GM18861 (cell line): ENCODE data around the gene DOCK4.

Experiments
- ATAC-seq: cut with Tn5 transposase; IDR thresholded peaks from one replicate; pipeline ENCODE4 v1.9.1; 2021; ENCODE audit not compliant: unreplicated experiment

The DOCK4 gene

DNA sequence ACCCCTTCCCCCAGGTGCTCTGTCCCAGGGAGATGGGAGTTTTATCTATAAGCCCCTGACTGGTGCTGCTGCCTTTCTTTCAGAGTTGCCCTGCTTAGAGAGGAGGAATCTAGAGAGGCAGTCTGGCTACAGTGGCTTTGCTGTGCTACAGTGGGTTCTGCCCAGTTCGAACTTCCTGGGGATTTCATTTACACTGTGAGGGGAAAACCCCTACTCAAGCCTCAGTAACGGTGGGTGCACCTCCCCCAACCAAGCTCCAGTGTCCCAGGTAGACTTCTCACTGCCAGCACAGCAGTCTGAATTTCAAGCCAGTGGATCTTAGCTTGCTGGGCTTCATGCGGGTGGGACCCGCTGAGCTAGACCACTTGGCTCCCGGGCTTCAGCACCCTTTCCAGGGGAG is 500.4 kb downstream of the DOCK4 start:
- ATAC-seq, result no peak

DNA sequence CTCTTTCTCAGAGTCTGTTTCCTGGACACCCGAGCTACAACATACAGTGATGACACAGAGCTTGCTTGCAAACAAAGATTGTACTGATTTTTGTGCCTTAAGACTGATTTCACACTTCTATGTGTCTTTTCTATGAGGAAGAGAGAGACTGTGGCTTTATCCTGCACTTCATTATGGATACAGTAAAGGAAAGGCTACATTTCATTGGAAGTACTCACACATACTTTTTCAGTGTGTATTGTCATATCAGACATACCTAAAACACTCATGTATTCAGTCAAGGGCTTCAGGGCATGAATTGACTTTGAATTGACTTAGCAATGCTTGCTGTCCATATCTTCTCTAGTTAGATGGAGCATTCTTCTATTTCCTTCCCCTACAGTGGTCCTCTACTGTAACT is 508.4 kb downstream of the DOCK4 start:
- ATAC-seq, result no peak

DNA sequence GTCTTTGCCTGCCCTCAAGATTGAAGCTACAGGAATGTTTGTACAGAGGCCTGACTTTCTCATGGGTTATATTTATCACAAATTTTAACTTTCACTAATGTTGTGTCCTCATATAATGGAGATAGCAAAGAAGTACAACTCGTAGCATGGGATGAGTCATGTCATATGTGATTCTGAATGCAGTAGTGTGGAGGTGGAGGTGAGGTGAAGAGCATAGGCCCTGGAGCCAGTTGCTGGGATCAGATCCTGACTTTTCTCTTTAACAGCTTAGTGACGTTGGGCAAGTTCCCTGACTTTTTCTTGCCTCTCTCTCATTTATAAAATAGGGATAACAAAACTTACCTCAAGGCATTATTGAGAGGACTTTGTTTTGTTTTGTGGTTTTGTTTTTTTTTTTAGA is 511.8 kb downstream of the DOCK4 start:
- no peak for ATAC-seq

DNA sequence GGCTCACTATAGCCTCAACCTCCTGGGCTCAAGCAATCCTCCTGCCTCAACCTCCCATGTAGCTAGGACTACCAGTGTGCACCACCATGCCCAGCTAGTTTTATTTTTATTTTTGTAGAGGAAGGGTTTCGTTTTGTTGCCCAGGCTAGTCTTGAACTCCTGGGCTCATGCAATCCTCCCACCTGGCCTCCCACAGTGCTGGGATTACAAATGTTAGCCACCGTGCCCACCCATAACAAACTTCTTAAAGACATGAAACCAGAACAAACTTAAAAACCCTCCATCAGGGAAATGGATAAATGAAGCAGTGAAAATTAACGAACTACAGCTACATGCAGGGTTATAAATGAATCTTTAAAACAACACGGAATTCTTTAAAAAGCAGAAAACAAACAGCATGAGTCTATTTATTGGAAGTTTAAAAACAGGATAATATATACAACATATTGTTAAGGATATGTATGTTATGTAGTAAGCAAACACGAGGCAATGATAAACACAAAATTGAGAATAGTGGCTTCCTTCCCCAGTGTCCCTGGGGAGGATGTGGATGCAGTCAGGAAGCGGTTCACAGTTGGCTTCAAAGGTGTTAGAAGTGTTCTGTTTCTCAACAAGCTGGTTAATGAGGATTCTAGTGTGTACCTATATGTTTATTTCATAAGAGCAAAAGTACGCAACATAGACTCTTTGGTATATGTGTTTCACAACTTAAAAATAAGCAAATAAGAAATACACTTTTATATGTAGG is 515.7 kb downstream of the DOCK4 start:
- ATAC-seq, result no peak

DNA sequence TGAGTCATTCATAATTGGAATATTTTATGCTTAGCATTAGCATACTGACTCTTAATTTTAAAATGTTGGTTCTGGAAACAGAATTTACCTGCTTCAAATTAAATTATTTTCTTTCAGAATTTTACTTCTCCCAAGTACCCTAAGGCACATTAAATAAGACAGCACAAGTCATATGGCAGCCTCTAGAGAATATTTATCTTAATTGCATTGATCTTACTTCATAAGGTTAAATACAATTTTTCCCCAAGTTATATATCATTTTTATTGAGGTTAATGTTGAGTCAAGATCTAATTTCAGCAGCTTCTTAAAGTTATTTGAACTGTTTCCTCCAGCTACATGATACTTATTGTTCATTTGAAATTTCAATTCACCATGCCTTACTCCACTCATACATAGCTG is 520.9 kb downstream of the DOCK4 start:
- ATAC-seq, result no peak

DNA sequence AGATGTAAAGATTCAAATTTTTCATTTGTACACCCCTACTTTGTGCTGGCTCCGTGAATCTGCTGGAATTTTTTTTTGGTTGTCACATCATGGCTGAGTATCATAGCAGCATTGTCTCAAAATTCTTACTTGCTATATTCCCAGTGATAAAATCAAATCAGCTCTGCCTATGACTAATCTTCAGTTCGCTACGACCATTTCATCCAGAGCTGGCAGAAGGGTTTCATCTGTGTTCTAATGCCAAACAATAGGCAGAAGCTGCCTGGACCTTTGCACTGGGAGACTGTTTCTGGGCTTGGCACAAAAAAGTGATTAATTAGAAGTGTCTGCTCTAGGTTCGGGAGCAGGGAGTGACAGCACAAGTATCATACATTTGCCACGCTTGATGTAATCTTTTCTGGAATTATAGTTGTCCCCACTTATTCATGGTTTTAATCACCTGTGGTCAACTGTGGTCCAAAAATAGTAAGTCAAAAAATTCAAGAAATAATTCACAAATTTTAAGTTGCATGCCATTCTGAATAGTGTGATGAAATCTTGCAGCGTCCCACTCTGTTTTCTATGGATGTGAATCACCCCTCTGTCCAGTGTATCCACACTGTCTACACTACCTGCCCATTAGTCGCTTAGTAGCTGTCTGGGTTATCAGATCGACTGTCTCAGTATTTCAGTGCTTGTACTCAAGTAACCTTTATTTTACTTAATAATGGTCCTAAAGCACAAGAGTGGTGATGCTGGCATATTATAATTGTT is 523.4 kb downstream of the DOCK4 start:
- no peak for ATAC-seq

DNA sequence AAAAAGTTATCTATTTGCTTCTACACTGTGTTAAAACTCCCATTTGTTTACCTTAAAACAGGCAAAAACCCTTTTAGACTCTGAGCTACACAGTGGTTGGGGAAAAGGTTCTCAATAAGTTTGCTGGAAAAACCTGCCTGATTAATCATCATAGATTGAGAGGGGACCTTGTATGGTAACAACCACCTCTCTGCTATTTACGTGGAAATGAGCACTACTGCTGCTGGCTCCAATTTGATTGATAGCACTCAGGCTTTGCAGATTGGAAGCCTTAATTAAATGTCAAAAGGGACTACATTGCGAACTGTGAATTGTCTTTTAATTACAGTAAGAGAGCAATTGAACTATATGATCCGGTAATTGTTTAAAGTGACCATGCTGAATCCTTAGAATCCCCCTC is 525.0 kb downstream of the DOCK4 start:
- ATAC-seq, result no peak

DNA sequence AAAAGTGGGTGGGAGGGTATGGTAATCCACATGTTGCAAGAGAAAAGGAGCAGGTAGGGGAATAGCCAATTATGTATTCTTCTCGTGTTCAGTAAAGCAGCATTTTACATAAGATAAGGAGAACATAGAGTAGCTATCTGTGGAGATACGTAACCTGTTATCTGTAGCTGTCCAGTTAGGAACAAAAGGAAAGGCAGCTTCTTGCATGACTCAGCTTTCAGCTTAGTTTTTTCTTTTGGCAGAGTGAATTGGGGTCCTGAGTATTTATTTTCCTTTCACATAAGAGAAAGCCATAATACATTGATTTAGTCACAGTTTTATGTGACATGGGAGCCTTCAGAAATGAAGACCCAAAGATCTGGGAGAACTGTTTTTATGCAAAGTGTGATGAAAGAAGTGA is 527.2 kb downstream of the DOCK4 start:
- no peak for ATAC-seq

DNA sequence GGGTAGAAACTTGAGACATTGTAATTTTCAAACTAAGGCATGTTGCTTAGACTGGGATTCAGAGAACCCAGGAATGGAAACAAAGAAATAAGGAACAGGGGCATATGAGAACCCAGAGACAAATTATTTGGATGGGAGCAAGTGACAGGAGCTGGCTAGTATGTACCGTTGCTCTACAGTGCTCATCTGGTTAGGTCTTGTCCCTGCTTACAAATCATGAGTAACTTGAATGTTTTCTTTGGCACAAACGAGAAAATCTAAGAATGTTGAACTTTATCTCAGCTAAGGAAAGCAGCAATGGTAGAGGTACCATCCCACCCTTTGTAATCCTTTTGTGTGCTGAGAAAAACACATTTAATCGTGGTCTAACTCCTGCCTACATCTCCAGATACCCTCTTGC is 527.9 kb downstream of the DOCK4 start:
- ATAC-seq, result no peak

DNA sequence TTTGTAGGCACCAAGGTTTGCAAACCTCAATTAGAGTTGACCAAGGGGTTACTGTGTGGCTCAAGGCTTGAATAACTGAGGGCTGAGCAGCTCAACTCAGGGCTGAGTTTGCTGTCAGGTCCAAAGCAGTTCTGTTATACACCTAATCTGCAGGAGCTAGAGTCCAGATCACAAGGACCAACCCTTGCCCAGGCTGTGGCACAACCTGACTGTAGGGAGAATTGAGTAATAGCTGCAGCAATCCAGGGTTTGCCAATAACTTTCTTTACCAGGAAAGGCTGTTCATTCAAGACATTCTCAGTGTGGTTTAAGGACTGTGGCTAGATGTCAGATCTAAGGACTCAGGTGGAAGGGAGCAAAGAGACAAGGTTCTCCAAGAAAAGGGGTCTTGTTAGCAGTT is 528.4 kb downstream of the DOCK4 start:
- no peak for ATAC-seq

DNA sequence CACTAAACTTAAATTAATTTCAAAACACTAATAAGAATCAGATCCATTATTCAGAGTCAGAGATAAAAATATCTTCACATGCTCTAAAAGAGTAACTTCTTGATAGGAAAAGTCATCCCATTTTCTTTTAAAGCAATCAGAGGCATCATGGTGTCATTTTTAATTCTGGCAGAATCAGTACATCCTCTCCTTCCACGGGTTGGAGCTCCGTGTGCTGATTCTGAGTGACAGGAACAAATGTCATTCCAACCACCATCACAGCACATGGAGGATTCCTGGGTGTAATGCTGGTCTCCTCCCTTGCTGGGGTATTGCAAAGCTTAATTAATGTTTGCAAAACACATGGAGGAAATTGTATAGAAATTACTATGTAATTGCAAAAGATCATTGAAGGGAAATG is 529.4 kb downstream of the DOCK4 start:
- ATAC-seq, result no peak
